Skin of body (tissue), 2 donors: ENCODE data around the gene GARNL3. TPM values are rescaled to one million over a fixed set of nuclear protein-coding genes. Genes with fewer than 3 reads are reported as not detected.

Source experiments
- DNase-seq: peaks from one replicate; lab custom pipeline; 2025; lab: John Stamatoyannopoulos, UW
- total RNA-seq: library from RNA; depleted of rRNA; stranded (reverse); fragments of >200 nt; gene quantifications from one replicate; pipeline ENCODE4 v1.2.3, GENCODE V29; 2014

The GARNL3 gene
- total RNA-seq, 1 donor from 2014 or later = 51.1 TPM

GRCh38 chr9:127308652-127309434 lies 44.3 kb downstream of the GARNL3 start:
- DNase-seq = peak; percentile 44

GRCh38 chr9:127309715-127310114 lies 45.1 kb downstream of the GARNL3 start:
- DNase-seq = no peak

GRCh38 chr9:127311239-127311741 lies 46.7 kb downstream of the GARNL3 start:
- DNase-seq = no peak

- no peak for DNase-seq
These were observed 48.5 kb downstream of the GARNL3 start for GRCh38 chr9:127313042-127313560.

- DNase-seq = no peak
These were observed 50.3 kb downstream of the GARNL3 start for GRCh38 chr9:127314911-127315310.

- DNase-seq = no peak
These were observed 52.2 kb downstream of the GARNL3 start for GRCh38 chr9:127316586-127317323.

GRCh38 chr9:127318651-127319167 lies 54.1 kb downstream of the GARNL3 start:
- no peak for DNase-seq

GRCh38 chr9:127319366-127320114 lies 55.0 kb downstream of the GARNL3 start:
- no peak for DNase-seq

GRCh38 chr9:127320115-127320378 lies 55.5 kb downstream of the GARNL3 start:
- no peak for DNase-seq

GRCh38 chr9:127323393-127323792 lies 58.8 kb downstream of the GARNL3 start:
- no peak for DNase-seq

- DNase-seq = no peak
These were observed 65.9 kb downstream of the GARNL3 start for GRCh38 chr9:127330501-127330900.

GRCh38 chr9:127333221-127334064 lies 68.9 kb downstream of the GARNL3 start:
- no peak for DNase-seq

GRCh38 chr9:127334725-127335124 lies 70.2 kb downstream of the GARNL3 start:
- DNase-seq = peak; percentile 75

GRCh38 chr9:127336086-127336485 lies 71.5 kb downstream of the GARNL3 start:
- DNase-seq = no peak

GRCh38 chr9:127336506-127337352 lies 72.2 kb downstream of the GARNL3 start:
- DNase-seq = peak; percentile 97

- no peak for DNase-seq
These were observed 76.1 kb downstream of the GARNL3 start for GRCh38 chr9:127340721-127341120.

- no peak for DNase-seq
These were observed 76.6 kb downstream of the GARNL3 start for GRCh38 chr9:127341152-127341551.

GRCh38 chr9:127344368-127345000 lies 79.9 kb downstream of the GARNL3 start:
- DNase-seq = no peak

GRCh38 chr9:127345566-127345965 lies 81.0 kb downstream of the GARNL3 start:
- DNase-seq = no peak
